PFSK-1 (cell line): ENCODE data around the gene TTLL11.

ENCODE experiments used
- FOXP2 ChIP-seq: optimal IDR thresholded peaks from 2 replicates; pipeline ENCODE3; 2011; ENCODE audit warnings: borderline replicate concordance, control low read depth, inconsistent platforms; ENCODE audit not compliant: insufficient read depth; ENCODE audit errors: extremely low read length, extremely low read depth
- POLR2AphosphoS5 ChIP-seq: IDR thresholded peaks from 2 replicates; pipeline ENCODE4 v1.6.1; 2012; ENCODE audit warnings: low read depth, mild to moderate bottlenecking, control low read depth, low read length, moderate library complexity
- REST ChIP-seq, 2 experiments: IDR thresholded peaks; 2 replicates each; pipeline versions ENCODE4 v1.6.1 to v1.8.0; 2011 to 2012; ENCODE audit warnings: low read depth in 2 of 2, low read length in 2 of 2, control low read depth in 1 of 2, inconsistent platforms in 1 of 2, mild to moderate bottlenecking in 1 of 2, moderate library complexity in 1 of 2; ENCODE audit not compliant: insufficient read depth in 1 of 2
- SIN3A ChIP-seq: IDR thresholded peaks from 2 replicates; pipeline ENCODE4 v1.6.1; 2012; ENCODE audit warnings: mild to moderate bottlenecking, low read length, moderate library complexity, borderline replicate concordance; ENCODE audit not compliant: insufficient read depth
- TAF1 ChIP-seq: IDR thresholded peaks from 2 replicates; pipeline ENCODE4 v1.6.1; 2012; ENCODE audit warnings: low read length, control low read depth, borderline replicate concordance; ENCODE audit not compliant: insufficient read depth

Gene TTLL11

DNA sequence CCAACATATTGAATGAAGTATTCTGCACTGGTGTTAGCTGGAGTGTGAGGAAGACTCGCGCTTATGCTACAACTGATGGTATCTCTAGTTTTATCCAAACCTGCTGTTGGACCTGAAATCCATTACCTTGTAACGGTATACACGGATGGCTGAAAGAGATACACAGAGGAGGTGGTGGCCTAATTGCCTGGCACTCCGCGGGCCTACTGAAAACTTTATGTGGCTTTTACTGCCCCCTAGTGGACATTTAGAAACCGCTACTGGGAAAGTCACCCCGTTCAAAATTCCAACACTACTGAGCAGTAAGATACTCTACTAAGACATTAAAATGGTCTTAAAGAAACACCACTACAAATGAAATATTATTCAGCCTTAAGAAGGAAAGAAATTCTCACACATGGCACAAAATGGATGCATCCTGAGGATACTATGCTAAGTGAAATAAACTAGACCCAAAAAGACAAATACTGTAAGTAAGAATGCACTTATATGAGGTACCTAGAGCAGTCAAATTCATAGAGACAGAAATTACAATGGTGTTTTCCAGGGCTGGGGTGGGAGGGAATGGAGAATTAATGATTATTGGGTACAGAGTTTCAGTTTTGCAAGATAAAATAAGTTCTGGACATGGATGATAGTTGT, 100.4 kb downstream of the TTLL11 start:
- TF ChIP-seq SIN3A (no peak), POLR2AphosphoS5 (no peak), REST (IDR thresholded peaks at IDR 0.05; ENCODE audit: insufficient read depth in 1 of 2, low read depth in 2 of 2, low read length in 2 of 2) (no peak), TAF1 (no peak), FOXP2 (no peak)

GRCh38 chr9:121991307-121991661, 101.8 kb downstream of the TTLL11 start:
- TF ChIP-seq SIN3A (no peak), TAF1 (no peak), FOXP2 (no peak), POLR2AphosphoS5 (no peak), REST (IDR thresholded peaks at IDR 0.05; ENCODE audit: insufficient read depth in 1 of 2, low read depth in 2 of 2, low read length in 2 of 2) (no peak)

- TF ChIP-seq POLR2AphosphoS5 (no peak), TAF1 (no peak), FOXP2 (no peak), SIN3A (no peak), REST (IDR thresholded peaks at IDR 0.05; ENCODE audit: insufficient read depth in 1 of 2, low read depth in 2 of 2, low read length in 2 of 2) (no peak)
Measured at GRCh38 chr9:121990600-121991306, 102.4 kb downstream of the TTLL11 start.

- TF ChIP-seq TAF1: no peak
- no peak for TF ChIP-seq SIN3A
- TF ChIP-seq FOXP2: no peak
- TF ChIP-seq POLR2AphosphoS5: no peak
Measured at GRCh38 chr9:121989010-121989409, 104.1 kb downstream of the TTLL11 start.

DNA sequence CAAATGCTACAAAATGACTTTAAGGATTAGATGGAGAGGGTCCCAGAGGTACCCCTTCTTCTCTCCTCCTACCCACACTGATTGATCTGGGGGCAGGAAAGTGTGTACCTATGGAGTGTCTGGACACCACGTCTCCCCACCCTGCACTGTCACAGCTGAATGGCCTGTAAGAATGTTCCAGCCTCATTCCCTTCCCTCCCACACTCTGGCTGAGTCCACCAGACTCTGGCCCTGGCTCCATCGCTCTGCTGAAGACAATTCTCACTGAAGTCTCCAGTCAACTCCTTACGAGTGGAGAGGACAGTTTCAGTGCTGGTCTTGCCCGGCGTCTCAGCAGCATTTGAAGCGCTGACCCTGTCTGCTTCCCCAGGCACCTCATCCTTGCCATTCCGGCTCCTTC, 105.8 kb downstream of the TTLL11 start:
- TF ChIP-seq REST (IDR thresholded peaks at IDR 0.05; ENCODE audit: insufficient read depth in 1 of 2, low read depth in 2 of 2, low read length in 2 of 2): no peak
